Caco-2 (cell line): ENCODE results near the gene ODAPH. TPM values are rescaled to one million over a fixed set of nuclear protein-coding genes. Genes with fewer than 3 reads are reported as not detected.

Source experiments
- BruUV-seq: library from RNA; stranded (reverse); fragments of 400-500 nt; replicated peaks from 2 replicates; lab custom pipeline; 2021; lab: Mats Ljungman, UMichigan
- CTCF ChIA-PET: fragments of 300-600 bp; sonication (Branson Sonifier 250); formaldehyde crosslinking; loops from one replicate; lab custom pipeline; 2022; ENCODE audit warnings: antibody characterized with exemption; lab: Charles Lee
- POLR2A ChIA-PET: fragments of 300-600 bp; sonication (Branson Sonifier 250); formaldehyde crosslinking; loops from one replicate; lab custom pipeline; 2022; ENCODE audit warnings: antibody characterized with exemption; lab: Charles Lee
- DNase-seq, 2 experiments: peaks; one replicate each; pipeline versions ENCODE4 v3.0.0 to v3.0.0-alpha.2; 2020 to 2022
- H3K27me3 ChIP-seq: replicated peaks from 2 replicates; pipeline ENCODE4 v1.6.0; 2011; ENCODE audit warnings: low read length; ENCODE audit not compliant: control insufficient read depth, insufficient read depth
- H3K36me3 ChIP-seq: 2 replicates; pipeline ENCODE4 v1.5.1; 2011; ENCODE audit warnings: low read length; ENCODE audit not compliant: control insufficient read depth, insufficient read depth
- H3K4me1 ChIP-seq: fragments of 250-450 bp; sonication (Bioruptor Pico); 2 replicates; pipeline ENCODE4 v1.5.1; 2020; ENCODE audit warnings: mild to moderate bottlenecking
- H3K4me3 ChIP-seq: 2 replicates; pipeline ENCODE4 v1.5.1; 2011; ENCODE audit warnings: low read depth, mild to moderate bottlenecking, control low read depth, low read length
- H3K9me3 ChIP-seq: fragments of 250-450 bp; sonication (Bioruptor Pico); 2 replicates; pipeline ENCODE4 v1.5.1; 2020; ENCODE audit warnings: mild to moderate bottlenecking, moderate library complexity
- H3K27ac Mint-ChIP-seq: one replicate; pipeline ENCODE4 v1.8.0; 2022; ENCODE audit warnings: mixed read lengths; ENCODE audit not compliant: unreplicated experiment
- H3K27me3 Mint-ChIP-seq: one replicate; pipeline ENCODE4 v1.8.0; 2022; ENCODE audit warnings: mixed read lengths; ENCODE audit not compliant: insufficient read depth, unreplicated experiment
- H3K36me3 Mint-ChIP-seq: one replicate; pipeline ENCODE4 v1.8.0; 2022; ENCODE audit warnings: mild to moderate bottlenecking, mixed read lengths; ENCODE audit not compliant: insufficient read depth, unreplicated experiment
- H3K4me1 Mint-ChIP-seq: one replicate; pipeline ENCODE4 v1.8.0; 2022; ENCODE audit warnings: low read depth, mixed read lengths; ENCODE audit not compliant: unreplicated experiment
- H3K4me3 Mint-ChIP-seq: one replicate; pipeline ENCODE4 v1.8.0; 2022; ENCODE audit warnings: mild to moderate bottlenecking, moderate library complexity, mixed read lengths; ENCODE audit not compliant: unreplicated experiment
- H3K9me3 Mint-ChIP-seq: one replicate; pipeline ENCODE4 v1.8.0; 2022; ENCODE audit warnings: mixed read lengths; ENCODE audit not compliant: unreplicated experiment
- intact Hi-C: fragments of 100-400 bp; cut with micrococcal nuclease; formaldehyde crosslinking; loops from one replicate; pipeline ENCODE4 v1.10.0; 2022; ENCODE audit not compliant: unreplicated experiment
- total RNA-seq: library from RNA; stranded (reverse); gene quantifications from 2 replicates; pipeline ENCODE4 v1.2.3, GENCODE V29; 2022
- TF ChIP-seq, protein P1 (sequence below), 2 experiments: fragments of 200-600 bp in 1 of 2; IDR thresholded peaks; 1 replicate in 1 of 2; 2 replicates in 1 of 2; pipeline versions ENCODE4 v1.5.1 to v1.8.0; 2011 to 2022; ENCODE audit warnings: antibody characterized with exemption in 1 of 2, control low read depth in 1 of 2, inconsistent platforms in 1 of 2, low read depth in 1 of 2, low read length in 1 of 2, mild to moderate bottlenecking in 1 of 2, moderate library complexity in 1 of 2; ENCODE audit not compliant: insufficient read depth in 1 of 2, severe bottlenecking in 1 of 2, unreplicated experiment in 1 of 2

The ODAPH gene
- total RNA-seq, 1 experiment from 2014 or later, result not detected

- ChIA-PET POLR2A (interaction anchor here (0.6 to 1.0 kb wide), 2 partner anchors 158 to 428 kb away, joined by 3 read pairs; no protein-coding TSS in a partner anchor), CTCF (interaction anchor here (0.8 kb wide), 1 partner anchor 619 kb away, joined by 4 read pairs; no protein-coding TSS in a partner anchor)
- H3K4me1 Mint-ChIP-seq, result peaks cover 13% of the 10 kb centered on the region
- TF ChIP-seq, protein P1, sequence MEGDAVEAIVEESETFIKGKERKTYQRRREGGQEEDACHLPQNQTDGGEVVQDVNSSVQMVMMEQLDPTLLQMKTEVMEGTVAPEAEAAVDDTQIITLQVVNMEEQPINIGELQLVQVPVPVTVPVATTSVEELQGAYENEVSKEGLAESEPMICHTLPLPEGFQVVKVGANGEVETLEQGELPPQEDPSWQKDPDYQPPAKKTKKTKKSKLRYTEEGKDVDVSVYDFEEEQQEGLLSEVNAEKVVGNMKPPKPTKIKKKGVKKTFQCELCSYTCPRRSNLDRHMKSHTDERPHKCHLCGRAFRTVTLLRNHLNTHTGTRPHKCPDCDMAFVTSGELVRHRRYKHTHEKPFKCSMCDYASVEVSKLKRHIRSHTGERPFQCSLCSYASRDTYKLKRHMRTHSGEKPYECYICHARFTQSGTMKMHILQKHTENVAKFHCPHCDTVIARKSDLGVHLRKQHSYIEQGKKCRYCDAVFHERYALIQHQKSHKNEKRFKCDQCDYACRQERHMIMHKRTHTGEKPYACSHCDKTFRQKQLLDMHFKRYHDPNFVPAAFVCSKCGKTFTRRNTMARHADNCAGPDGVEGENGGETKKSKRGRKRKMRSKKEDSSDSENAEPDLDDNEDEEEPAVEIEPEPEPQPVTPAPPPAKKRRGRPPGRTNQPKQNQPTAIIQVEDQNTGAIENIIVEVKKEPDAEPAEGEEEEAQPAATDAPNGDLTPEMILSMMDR (IDR thresholded peaks at IDR 0.05; ENCODE audit: insufficient read depth in 1 of 2, low read depth in 1 of 2, low read length in 1 of 2, severe bottlenecking in 1 of 2, unreplicated experiment in 1 of 2), result no peak
- peaks cover 13% of the 10 kb centered on the region for H3K36me3 Mint-ChIP-seq
- no peaks in the 10 kb centered on the region for H3K9me3 Mint-ChIP-seq
- BruUV-seq, result no TSS peak
- H3K36me3 ChIP-seq, result peaks cover 1% of the 10 kb centered on the region; the same call in 1 of the 2 replicates
- H3K27me3 Mint-ChIP-seq, result no peaks in the 10 kb centered on the region
- intact Hi-C loops, result no loop called here
- DNase-seq, result peak; percentile 39 to 45
- H3K4me1 ChIP-seq, result peaks cover 23% of the 10 kb centered on the region; the same call in 1 of the 2 replicates
- no peaks in the 10 kb centered on the region for H3K27me3 ChIP-seq
- H3K27ac Mint-ChIP-seq, result no peak overlapping the region
- no peaks in the 10 kb centered on the region for H3K9me3 ChIP-seq
- peak overlapping the region; percentile 73 for H3K4me3 ChIP-seq
- no peak overlapping the region for H3K4me3 Mint-ChIP-seq
These were observed 43.3 kb upstream of the ODAPH start for GRCh38 chr4:75512386-75513211.

- H3K27me3 ChIP-seq, result no peaks in the 10 kb centered on the region
- H3K4me3 ChIP-seq, result peak overlapping the region; percentile 73
- Mint-ChIP-seq H3K4me1 (peaks cover 13% of the 10 kb centered on the region), H3K36me3 (peaks cover 14% of the 10 kb centered on the region), H3K27me3 (no peaks in the 10 kb centered on the region), H3K4me3 (no peak overlapping the region), H3K27ac (peak overlapping the region; percentile 89), H3K9me3 (no peaks in the 10 kb centered on the region)
- peaks cover 19% of the 10 kb centered on the region; the same call in 1 of the 2 replicates for H3K4me1 ChIP-seq
- intact Hi-C loops, result loop anchor here (1.0 kb wide), 1 partner anchor 49 kb away; no protein-coding TSS in a partner anchor
- no peaks in the 10 kb centered on the region for H3K9me3 ChIP-seq
- no peaks in the 10 kb centered on the region; the same call in 1 of the 2 replicates for H3K36me3 ChIP-seq
- ChIA-PET CTCF (no interaction called here), POLR2A (interaction anchor here (0.6 to 1.7 kb wide), 6 partner anchors 8 to 427 kb away, joined by 3 to 6 read pairs (median 4); partner anchors contain the start of genes G3BP2 and USO1)
- TF ChIP-seq, protein P1 (IDR thresholded peaks at IDR 0.05; ENCODE audit: insufficient read depth in 1 of 2, low read depth in 1 of 2, low read length in 1 of 2, severe bottlenecking in 1 of 2, unreplicated experiment in 1 of 2), result no peak
- no peak for DNase-seq
- TSS peak; percentile 48 for BruUV-seq
These were observed 42.2 kb upstream of the ODAPH start for GRCh38 chr4:75513526-75514130.
